Measurements from ENCODE around the gene PDGFC.

PDGFC gene

GRCh38 chr4:156816360-156816755, 155.2 kb downstream of the PDGFC start:
- Histone ChIP-seq H3K9me3 (ENCODE audit: control insufficient read depth, low read depth, low read length) (no peaks in the 10 kb centered on the region), H3K27ac (ENCODE audit: low read length) (no peak overlapping the region), H3K9ac (ENCODE audit: low read length) (no peak overlapping the region), H3K4me1 (ENCODE audit: control insufficient read depth, low read depth, low read length) (no peaks in the 10 kb centered on the region), H3K27me3 (ENCODE audit: control insufficient read depth, insufficient read depth, low read length) (no peaks in the 10 kb centered on the region), H3K36me3 (ENCODE audit: control insufficient read depth, low read depth, low read length) (no peaks in the 10 kb centered on the region), H3K4me3 (ENCODE audit: low read length) (no peak overlapping the region)

- H3K27ac ChIP-seq (ENCODE audit: low read length) = no peak overlapping the region
- no peaks in the 10 kb centered on the region for H3K36me3 ChIP-seq (ENCODE audit: control insufficient read depth, low read depth, low read length)
- no peaks in the 10 kb centered on the region for H3K9me3 ChIP-seq (ENCODE audit: control insufficient read depth, low read depth, low read length)
- no peaks in the 10 kb centered on the region for H3K4me1 ChIP-seq (ENCODE audit: control insufficient read depth, low read depth, low read length)
- no peak overlapping the region for H3K4me3 ChIP-seq (ENCODE audit: low read length)
- H3K27me3 ChIP-seq (ENCODE audit: control insufficient read depth, insufficient read depth, low read length) = no peaks in the 10 kb centered on the region
- no peak overlapping the region for H3K9ac ChIP-seq (ENCODE audit: low read length)
These were observed 155.8 kb downstream of the PDGFC start for GRCh38 chr4:156815717-156816359.

- Histone ChIP-seq H3K9ac (ENCODE audit: low read length) (no peak overlapping the region), H3K36me3 (ENCODE audit: control insufficient read depth, low read depth, low read length) (no peaks in the 10 kb centered on the region), H3K4me1 (ENCODE audit: control insufficient read depth, low read depth, low read length) (no peaks in the 10 kb centered on the region), H3K4me3 (ENCODE audit: low read length) (no peak overlapping the region), H3K27ac (ENCODE audit: low read length) (no peak overlapping the region), H3K9me3 (ENCODE audit: control insufficient read depth, low read depth, low read length) (no peaks in the 10 kb centered on the region), H3K27me3 (ENCODE audit: control insufficient read depth, insufficient read depth, low read length) (no peaks in the 10 kb centered on the region)
These were observed 159.6 kb downstream of the PDGFC start for GRCh38 chr4:156811963-156812362.

DNA sequence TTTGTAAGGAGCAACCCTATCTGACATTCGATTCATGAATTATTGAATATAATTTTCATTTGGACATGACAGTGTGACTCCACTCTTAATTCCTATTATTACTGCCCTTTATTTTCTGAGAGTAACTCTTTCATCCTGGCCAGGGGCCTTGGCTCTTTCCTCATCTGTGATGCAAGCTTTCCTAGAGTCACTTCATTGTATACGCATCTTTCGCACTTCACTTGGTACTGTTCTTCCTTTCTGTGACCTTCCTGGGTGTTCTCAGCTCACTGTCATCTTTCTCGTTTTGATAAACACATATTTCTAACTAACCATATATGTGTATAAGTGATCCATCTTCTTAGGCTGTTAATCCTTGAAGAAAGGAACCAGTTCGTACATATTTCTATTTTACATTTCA, 160.3 kb downstream of the PDGFC start:
- H3K4me3 ChIP-seq (ENCODE audit: low read length) = no peak overlapping the region
- H3K27ac ChIP-seq (ENCODE audit: low read length) = no peak overlapping the region
- no peak overlapping the region for H3K9ac ChIP-seq (ENCODE audit: low read length)
- no peaks in the 10 kb centered on the region for H3K27me3 ChIP-seq (ENCODE audit: control insufficient read depth, insufficient read depth, low read length)
- H3K9me3 ChIP-seq (ENCODE audit: control insufficient read depth, low read depth, low read length) = no peaks in the 10 kb centered on the region
- no peaks in the 10 kb centered on the region for H3K36me3 ChIP-seq (ENCODE audit: control insufficient read depth, low read depth, low read length)
- H3K4me1 ChIP-seq (ENCODE audit: control insufficient read depth, low read depth, low read length) = no peaks in the 10 kb centered on the region

DNA sequence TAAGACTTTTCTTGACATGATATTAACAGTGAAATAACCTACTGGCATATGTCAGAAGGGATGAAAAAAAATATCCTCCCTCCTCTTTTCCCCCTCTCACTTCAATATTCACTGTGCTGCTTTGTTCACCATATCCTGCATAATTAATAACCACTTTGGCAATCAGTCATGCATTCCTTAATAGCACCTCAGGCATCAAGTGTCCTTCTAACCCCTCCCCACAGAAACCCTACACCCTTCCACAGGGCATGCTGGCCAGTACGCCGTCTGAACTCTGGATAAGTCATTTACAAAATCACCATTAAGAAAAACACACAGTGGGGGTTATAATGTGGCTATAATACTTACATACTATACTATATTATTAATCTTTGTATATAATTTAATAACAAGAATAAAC, 165.9 kb downstream of the PDGFC start:
- no peaks in the 10 kb centered on the region for H3K27me3 ChIP-seq (ENCODE audit: control insufficient read depth, insufficient read depth, low read length)
- H3K4me1 ChIP-seq (ENCODE audit: control insufficient read depth, low read depth, low read length) = no peaks in the 10 kb centered on the region
- no peak overlapping the region for H3K4me3 ChIP-seq (ENCODE audit: low read length)
- no peak overlapping the region for H3K9ac ChIP-seq (ENCODE audit: low read length)
- no peaks in the 10 kb centered on the region for H3K9me3 ChIP-seq (ENCODE audit: control insufficient read depth, low read depth, low read length)
- H3K27ac ChIP-seq (ENCODE audit: low read length) = no peak overlapping the region
- H3K36me3 ChIP-seq (ENCODE audit: control insufficient read depth, low read depth, low read length) = no peaks in the 10 kb centered on the region

GRCh38 chr4:156803056-156803455, 168.5 kb downstream of the PDGFC start:
- no peaks in the 10 kb centered on the region for H3K9me3 ChIP-seq (ENCODE audit: control insufficient read depth, low read depth, low read length)
- H3K4me3 ChIP-seq (ENCODE audit: low read length) = no peak overlapping the region
- H3K9ac ChIP-seq (ENCODE audit: low read length) = no peak overlapping the region
- no peaks in the 10 kb centered on the region for H3K36me3 ChIP-seq (ENCODE audit: control insufficient read depth, low read depth, low read length)
- H3K4me1 ChIP-seq (ENCODE audit: control insufficient read depth, low read depth, low read length) = no peaks in the 10 kb centered on the region
- no peaks in the 10 kb centered on the region for H3K27me3 ChIP-seq (ENCODE audit: control insufficient read depth, insufficient read depth, low read length)
- no peak overlapping the region for H3K27ac ChIP-seq (ENCODE audit: low read length)

GRCh38 chr4:156800463-156800862, 171.1 kb downstream of the PDGFC start:
- Histone ChIP-seq H3K36me3 (ENCODE audit: control insufficient read depth, low read depth, low read length) (no peaks in the 10 kb centered on the region), H3K9ac (ENCODE audit: low read length) (no peak overlapping the region), H3K27ac (ENCODE audit: low read length) (no peak overlapping the region), H3K4me3 (ENCODE audit: low read length) (no peak overlapping the region), H3K9me3 (ENCODE audit: control insufficient read depth, low read depth, low read length) (no peaks in the 10 kb centered on the region), H3K4me1 (ENCODE audit: control insufficient read depth, low read depth, low read length) (no peaks in the 10 kb centered on the region), H3K27me3 (ENCODE audit: control insufficient read depth, insufficient read depth, low read length) (no peaks in the 10 kb centered on the region)

- no peaks in the 10 kb centered on the region for H3K36me3 ChIP-seq (ENCODE audit: control insufficient read depth, low read depth, low read length)
- H3K9ac ChIP-seq (ENCODE audit: low read length) = no peak overlapping the region
- H3K4me3 ChIP-seq (ENCODE audit: low read length) = no peak overlapping the region
- no peaks in the 10 kb centered on the region for H3K4me1 ChIP-seq (ENCODE audit: control insufficient read depth, low read depth, low read length)
- no peaks in the 10 kb centered on the region for H3K9me3 ChIP-seq (ENCODE audit: control insufficient read depth, low read depth, low read length)
- H3K27ac ChIP-seq (ENCODE audit: low read length) = no peak overlapping the region
- no peaks in the 10 kb centered on the region for H3K27me3 ChIP-seq (ENCODE audit: control insufficient read depth, insufficient read depth, low read length)
These were observed 172.4 kb downstream of the PDGFC start for GRCh38 chr4:156799121-156799589.

- Histone ChIP-seq H3K36me3 (ENCODE audit: control insufficient read depth, low read depth, low read length) (no peaks in the 10 kb centered on the region), H3K9ac (ENCODE audit: low read length) (no peak overlapping the region), H3K4me1 (ENCODE audit: control insufficient read depth, low read depth, low read length) (no peaks in the 10 kb centered on the region), H3K27ac (ENCODE audit: low read length) (no peak overlapping the region), H3K4me3 (ENCODE audit: low read length) (no peak overlapping the region), H3K9me3 (ENCODE audit: control insufficient read depth, low read depth, low read length) (no peaks in the 10 kb centered on the region), H3K27me3 (ENCODE audit: control insufficient read depth, insufficient read depth, low read length) (no peaks in the 10 kb centered on the region)
These were observed 173.2 kb downstream of the PDGFC start for GRCh38 chr4:156798438-156798837.

GRCh38 chr4:156797206-156797605, 174.4 kb downstream of the PDGFC start:
- Histone ChIP-seq H3K27ac (ENCODE audit: low read length) (no peak overlapping the region), H3K4me3 (ENCODE audit: low read length) (no peak overlapping the region), H3K4me1 (ENCODE audit: control insufficient read depth, low read depth, low read length) (no peaks in the 10 kb centered on the region), H3K27me3 (ENCODE audit: control insufficient read depth, insufficient read depth, low read length) (no peaks in the 10 kb centered on the region), H3K9me3 (ENCODE audit: control insufficient read depth, low read depth, low read length) (no peaks in the 10 kb centered on the region), H3K9ac (ENCODE audit: low read length) (no peak overlapping the region), H3K36me3 (ENCODE audit: control insufficient read depth, low read depth, low read length) (no peaks in the 10 kb centered on the region)

GRCh38 chr4:156795727-156796126, 175.9 kb downstream of the PDGFC start:
- Histone ChIP-seq H3K36me3 (ENCODE audit: control insufficient read depth, low read depth, low read length) (no peaks in the 10 kb centered on the region), H3K9me3 (ENCODE audit: control insufficient read depth, low read depth, low read length) (no peaks in the 10 kb centered on the region), H3K4me3 (ENCODE audit: low read length) (no peak overlapping the region), H3K27me3 (ENCODE audit: control insufficient read depth, insufficient read depth, low read length) (no peaks in the 10 kb centered on the region), H3K9ac (ENCODE audit: low read length) (no peak overlapping the region), H3K27ac (ENCODE audit: low read length) (no peak overlapping the region), H3K4me1 (ENCODE audit: control insufficient read depth, low read depth, low read length) (no peaks in the 10 kb centered on the region)

GRCh38 chr4:156794863-156795262, 176.7 kb downstream of the PDGFC start:
- H3K9ac ChIP-seq (ENCODE audit: low read length) = no peak overlapping the region
- H3K36me3 ChIP-seq (ENCODE audit: control insufficient read depth, low read depth, low read length) = no peaks in the 10 kb centered on the region

More at GRCh38 chr4:156794863-156795262, 176.7 kb downstream of the PDGFC start:
- H3K4me1 ChIP-seq (ENCODE audit: control insufficient read depth, low read depth, low read length) = no peaks in the 10 kb centered on the region
- no peak overlapping the region for H3K4me3 ChIP-seq (ENCODE audit: low read length)
- no peaks in the 10 kb centered on the region for H3K27me3 ChIP-seq (ENCODE audit: control insufficient read depth, insufficient read depth, low read length)
- H3K9me3 ChIP-seq (ENCODE audit: control insufficient read depth, low read depth, low read length) = no peaks in the 10 kb centered on the region
- H3K27ac ChIP-seq (ENCODE audit: low read length) = no peak overlapping the region
